Measurements from ENCODE around the gene PYGB.

Gene PYGB

GRCh38 chr20:25247956-25248785 is at the start of gene PYGB:
TSS of gene PYGB (plus strand) at chr20:25248085. CDS start at chr20:25248179, 94 bp downstream.
- in situ Hi-C loops (cut with HindIII; ENCODE audit: low sequenced_read_pairs), result no loop called here
- no peak for TF ChIP-seq CTCF (IDR thresholded peaks at IDR 0.05; ENCODE audit: low read depth, low read length)

GRCh38 chr20:25198663-25199383 is 49.1 kb upstream of the PYGB start:
- no peak for DNase-seq (ENCODE audit: low read depth, low spot score)
- no peak overlapping the region for H3K4me3 ChIP-seq (ENCODE audit: low read depth, low read length)
- in situ Hi-C loops (cut with HindIII; ENCODE audit: low sequenced_read_pairs), result no loop called here
- no peak for TF ChIP-seq CTCF (IDR thresholded peaks at IDR 0.05; ENCODE audit: low read depth, low read length)

More at GRCh38 chr20:25247956-25248785, at the start of gene PYGB:
- DNase-seq (ENCODE audit: low read depth, low spot score), result peak; percentile 87
- H3K4me3 ChIP-seq (ENCODE audit: low read depth, low read length), result peak within 1 kb of the TSS; percentile 93

- peak; percentile 17 for DNase-seq (ENCODE audit: low read depth, low spot score)
- no peak for TF ChIP-seq CTCF (IDR thresholded peaks at IDR 0.05; ENCODE audit: low read depth, low read length)
- no peak overlapping the region for H3K4me3 ChIP-seq (ENCODE audit: low read depth, low read length)
- in situ Hi-C loops (cut with HindIII; ENCODE audit: low sequenced_read_pairs), result no loop called here
Observed at GRCh38 chr20:25199473-25200260, 48.2 kb upstream of the PYGB start.

GRCh38 chr20:25203089-25203488 is 44.8 kb upstream of the PYGB start:
- DNase-seq (ENCODE audit: low read depth, low spot score), result no peak
- in situ Hi-C loops (cut with HindIII; ENCODE audit: low sequenced_read_pairs), result no loop called here
- no peak overlapping the region for H3K4me3 ChIP-seq (ENCODE audit: low read depth, low read length)
- TF ChIP-seq CTCF (IDR thresholded peaks at IDR 0.05; ENCODE audit: low read depth, low read length), result no peak

- no peak overlapping the region for H3K4me3 ChIP-seq (ENCODE audit: low read depth, low read length)
- DNase-seq (ENCODE audit: low read depth, low spot score), result no peak
- in situ Hi-C loops (cut with HindIII; ENCODE audit: low sequenced_read_pairs), result no loop called here
- TF ChIP-seq CTCF (IDR thresholded peaks at IDR 0.05; ENCODE audit: low read depth, low read length), result no peak
Observed at GRCh38 chr20:25203871-25204320, 44.0 kb upstream of the PYGB start.

All from astrocyte of the spinal cord (primary cell).